ENCODE measurements around the gene PSMD1.
A peak's percentile ranks its signal among the peaks of the same experiment; 100 is the strongest.

Gene PSMD1

GRCh38 chr2:231056453-231057416, at the start of gene PSMD1:
Gene PSMD1 (plus strand): TSS chr2:231056867. CDS start chr2:231057026, 159 bp downstream.
- H3K27ac ChIP-seq = peak within 1 kb of the TSS; percentile 84
- TF ChIP-seq ZFX (IDR thresholded peaks at IDR 0.05; ENCODE audit: borderline replicate concordance) = no peak
- peak; percentile 95 for TF ChIP-seq CTCF (IDR thresholded peaks at IDR 0.05)

GRCh38 chr2:231007286-231008098, 49.2 kb upstream of the PSMD1 start:
- no peak for TF ChIP-seq CTCF (IDR thresholded peaks at IDR 0.05)

GRCh38 chr2:231008131-231008530, 48.5 kb upstream of the PSMD1 start:
- TF ChIP-seq ZFX (IDR thresholded peaks at IDR 0.05; ENCODE audit: borderline replicate concordance) (no peak), CTCF (IDR thresholded peaks at IDR 0.05) (no peak)
- H3K27ac ChIP-seq = no peak overlapping the region

More at GRCh38 chr2:231007286-231008098, 49.2 kb upstream of the PSMD1 start:
- no peak overlapping the region for H3K27ac ChIP-seq

- TF ChIP-seq ZFX (IDR thresholded peaks at IDR 0.05; ENCODE audit: borderline replicate concordance) (no peak), CTCF (IDR thresholded peaks at IDR 0.05) (no peak)
- H3K27ac ChIP-seq = no peak overlapping the region
Observed at GRCh38 chr2:231009236-231009919, 47.3 kb upstream of the PSMD1 start.

GRCh38 chr2:231010201-231010730, 46.4 kb upstream of the PSMD1 start:
- TF ChIP-seq ZFX (IDR thresholded peaks at IDR 0.05; ENCODE audit: borderline replicate concordance) (no peak), CTCF (IDR thresholded peaks at IDR 0.05) (no peak)
- H3K27ac ChIP-seq = no peak overlapping the region

- no peak for TF ChIP-seq CTCF (IDR thresholded peaks at IDR 0.05)
- TF ChIP-seq ZFX (IDR thresholded peaks at IDR 0.05; ENCODE audit: borderline replicate concordance) = no peak
- H3K27ac ChIP-seq = no peak overlapping the region
Observed at GRCh38 chr2:231011526-231011925, 45.1 kb upstream of the PSMD1 start.
